Skeletal muscle tissue (tissue), 4 donors: ENCODE data around the gene KCNQ5. TPM values are rescaled to one million over a fixed set of nuclear protein-coding genes. Genes with fewer than 3 reads are reported as not detected.

Experiments
- H3K27ac ChIP-seq: one replicate; pipeline ENCODE4 v1.7.0; 2013; ENCODE audit warnings: mild to moderate bottlenecking, low read depth, low read length, inconsistent platforms
- H3K27me3 ChIP-seq, 3 donors: one replicate each; pipeline ENCODE4 v1.7.0; 2013; ENCODE audit warnings: low read length in 3 of 3; ENCODE audit not compliant: control insufficient read depth in 3 of 3, insufficient read depth in 3 of 3
- H3K36me3 ChIP-seq, 3 donors: one replicate each; pipeline ENCODE4 v1.7.0; 2013; ENCODE audit warnings: low read length in 3 of 3; ENCODE audit not compliant: control insufficient read depth in 3 of 3, insufficient read depth in 3 of 3
- H3K4me1 ChIP-seq, 3 donors: one replicate each; pipeline ENCODE4 v1.7.0; 2013; ENCODE audit warnings: low read length in 3 of 3, mild to moderate bottlenecking in 3 of 3; ENCODE audit not compliant: control insufficient read depth in 3 of 3, insufficient read depth in 3 of 3
- H3K4me3 ChIP-seq, 3 donors: one replicate each; pipeline ENCODE4 v1.7.0; 2013; ENCODE audit warnings: low read length in 3 of 3
- H3K9ac ChIP-seq, 3 donors: one replicate each; pipeline ENCODE4 v1.7.0; 2013; ENCODE audit warnings: low read length in 3 of 3, mild to moderate bottlenecking in 3 of 3, moderate library complexity in 2 of 3, low read depth in 1 of 3
- H3K9me3 ChIP-seq, 3 donors: one replicate each; pipeline ENCODE4 v1.7.0; 2013; ENCODE audit warnings: low read length in 3 of 3; ENCODE audit not compliant: control insufficient read depth in 3 of 3
- total RNA-seq: library from RNA; depleted of rRNA; stranded (reverse); fragments of >200 nt; gene quantifications from one replicate; pipeline ENCODE4 v1.2.3, GENCODE V29; 2014
- donor health status: Osteomylitis.

Gene KCNQ5
- total RNA-seq, 1 donor from 2014 or later: 0.52 TPM

- Histone ChIP-seq H3K36me3 (no peaks in the 10 kb centered on the region), H3K9me3 (no peaks in the 10 kb centered on the region), H3K4me3 (no peak overlapping the region), H3K4me1 (peaks cover 0 to 3% (median 0%) of the 10 kb centered on the region in 3 donors), H3K9ac (peak overlapping the region in 1 of 3 donors; percentile 3), H3K27ac (no peak overlapping the region), H3K27me3 (no peaks in the 10 kb centered on the region)
Measured at GRCh38 chr6:72636215-72636614, 14.4 kb downstream of the KCNQ5 start.

DNA sequence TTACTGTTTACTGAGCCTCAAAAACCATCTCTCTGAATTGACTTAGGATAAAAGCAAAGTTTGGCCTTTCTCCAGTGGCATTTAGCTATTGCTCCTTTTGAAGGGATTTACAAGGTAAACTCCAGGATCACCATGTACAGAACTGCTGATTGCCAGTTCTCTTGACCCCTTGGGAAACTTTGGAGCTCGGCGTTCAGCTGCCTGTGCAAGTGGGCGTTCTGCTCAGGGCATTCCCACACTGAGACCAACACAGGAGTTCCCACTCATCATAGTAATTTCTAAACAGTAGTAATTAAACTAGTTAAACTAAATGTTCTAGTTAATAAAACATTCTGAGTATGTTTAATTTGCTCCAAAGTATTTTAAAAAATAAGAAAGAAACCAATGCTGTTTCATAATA is 14.9 kb downstream of the KCNQ5 start:
- no peak overlapping the region for H3K4me3 ChIP-seq
- no peaks in the 10 kb centered on the region for H3K27me3 ChIP-seq
- no peak overlapping the region for H3K9ac ChIP-seq
- no peaks in the 10 kb centered on the region for H3K36me3 ChIP-seq
- peaks cover 0 to 3% (median 0%) of the 10 kb centered on the region in 3 donors for H3K4me1 ChIP-seq
- no peaks in the 10 kb centered on the region for H3K9me3 ChIP-seq
- no peak overlapping the region for H3K27ac ChIP-seq

DNA sequence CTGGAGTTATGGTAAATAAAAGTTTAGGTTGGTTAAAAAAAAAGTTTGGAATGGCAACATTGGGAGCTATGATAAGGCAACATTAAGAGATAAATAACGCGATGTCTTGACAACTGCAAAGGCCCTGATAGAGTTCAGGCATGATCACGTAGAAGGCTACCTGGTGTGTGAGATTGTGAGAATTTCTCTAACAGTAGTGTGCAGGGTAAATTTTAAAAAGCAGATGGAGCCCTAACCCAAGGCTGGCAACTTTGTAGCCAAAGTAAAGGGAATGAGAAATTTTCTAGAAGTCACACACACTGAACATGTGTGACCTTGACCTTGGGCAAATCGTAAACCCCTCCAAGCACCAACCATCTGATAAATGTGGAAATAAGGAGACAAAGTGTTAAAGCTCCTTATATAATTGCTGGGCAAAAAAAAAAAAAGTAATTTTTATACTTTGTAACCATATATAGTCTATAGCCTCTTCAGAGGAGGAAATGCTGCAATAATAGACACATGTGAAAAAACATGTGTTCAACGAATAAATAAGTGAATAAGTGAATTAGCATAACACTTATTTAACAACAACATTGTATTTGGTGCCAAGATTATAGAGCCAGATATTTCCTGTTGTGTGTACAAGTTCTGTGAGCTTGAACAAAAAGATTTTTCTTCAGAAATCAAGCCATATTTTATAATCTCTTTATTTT is 18.2 kb downstream of the KCNQ5 start:
- Histone ChIP-seq H3K27ac (no peak overlapping the region), H3K4me3 (no peak overlapping the region), H3K36me3 (no peaks in the 10 kb centered on the region), H3K4me1 (peaks cover 0 to 3% (median 0%) of the 10 kb centered on the region in 3 donors), H3K9me3 (no peaks in the 10 kb centered on the region), H3K9ac (no peak overlapping the region), H3K27me3 (no peaks in the 10 kb centered on the region)

GRCh38 chr6:72640615-72640930 is 18.7 kb downstream of the KCNQ5 start:
- H3K36me3 ChIP-seq: no peaks in the 10 kb centered on the region
- H3K4me3 ChIP-seq: no peak overlapping the region
- H3K9me3 ChIP-seq: no peaks in the 10 kb centered on the region
- peaks cover 0 to 3% (median 0%) of the 10 kb centered on the region in 3 donors for H3K4me1 ChIP-seq
- H3K9ac ChIP-seq: no peak overlapping the region
- no peaks in the 10 kb centered on the region for H3K27me3 ChIP-seq
- H3K27ac ChIP-seq: no peak overlapping the region

DNA sequence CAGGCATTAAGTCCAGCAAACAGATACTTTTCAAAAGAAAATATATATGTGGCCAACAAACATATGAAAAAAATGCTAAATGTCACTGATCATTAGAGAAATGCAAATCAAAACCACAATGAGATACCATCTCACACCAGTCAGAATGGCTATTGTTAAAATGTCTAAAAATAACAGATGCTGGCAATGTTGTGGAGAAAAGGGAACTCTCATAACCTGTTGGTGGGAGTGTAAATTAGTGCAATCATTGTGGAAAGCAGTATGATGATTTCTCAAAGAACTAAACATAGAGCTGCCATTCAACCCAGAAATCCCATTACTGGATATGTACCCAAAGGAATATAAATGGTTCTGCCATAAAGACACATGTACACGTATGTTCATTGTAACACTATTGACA is 20.6 kb downstream of the KCNQ5 start:
- Histone ChIP-seq H3K27ac (no peak overlapping the region), H3K9me3 (no peaks in the 10 kb centered on the region), H3K4me3 (no peak overlapping the region), H3K9ac (no peak overlapping the region), H3K36me3 (no peaks in the 10 kb centered on the region), H3K4me1 (peaks cover 0 to 3% (median 0%) of the 10 kb centered on the region in 3 donors), H3K27me3 (no peaks in the 10 kb centered on the region)

GRCh38 chr6:72643214-72643613 is 21.4 kb downstream of the KCNQ5 start:
- Histone ChIP-seq H3K27ac (no peak overlapping the region), H3K4me3 (no peak overlapping the region), H3K4me1 (peaks cover 0 to 3% (median 0%) of the 10 kb centered on the region in 3 donors), H3K9me3 (no peaks in the 10 kb centered on the region), H3K36me3 (no peaks in the 10 kb centered on the region), H3K27me3 (no peaks in the 10 kb centered on the region), H3K9ac (no peak overlapping the region)

DNA sequence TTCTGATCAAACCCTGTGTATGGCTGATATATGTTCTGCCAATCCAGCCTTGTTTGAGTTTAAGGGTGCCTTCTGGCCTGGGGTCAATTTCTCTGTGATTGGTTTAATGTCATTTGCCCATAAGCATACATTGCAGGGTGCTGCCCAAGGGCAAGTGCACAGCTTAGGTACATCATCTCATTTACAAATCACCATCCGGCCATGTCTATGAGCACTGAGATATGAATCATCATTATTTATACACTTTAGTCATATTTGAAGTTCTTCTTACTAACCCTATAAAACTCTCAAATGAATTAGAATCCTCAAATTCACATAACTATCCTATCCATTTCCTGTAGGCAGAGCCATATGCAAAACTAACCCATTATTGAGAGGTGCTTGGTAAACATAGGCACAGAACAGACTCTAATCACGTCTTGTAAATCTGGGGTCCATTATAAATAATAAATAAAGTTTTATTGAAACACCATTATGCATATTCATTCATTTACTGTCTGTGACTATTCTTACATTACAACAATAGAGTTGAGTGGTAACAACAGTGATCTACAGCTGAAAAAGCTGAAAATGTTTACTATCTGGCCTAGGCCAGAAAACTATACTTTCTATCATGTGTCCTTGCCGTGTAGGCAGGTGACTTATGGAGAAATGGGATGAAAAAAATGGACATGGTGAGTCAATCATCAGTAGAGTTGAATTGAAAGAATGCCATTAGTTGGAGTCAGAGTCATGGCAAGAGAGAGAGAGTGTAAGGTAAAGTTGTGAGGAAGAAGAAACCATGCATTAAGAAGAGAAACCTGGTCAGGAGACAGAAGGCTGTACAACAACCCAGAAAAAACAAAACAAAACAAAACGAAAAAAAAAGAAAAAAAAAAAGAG is 25.0 kb downstream of the KCNQ5 start:
- Histone ChIP-seq H3K27me3 (no peaks in the 10 kb centered on the region), H3K4me3 (no peak overlapping the region), H3K36me3 (no peaks in the 10 kb centered on the region)

GRCh38 chr6:72647489-72647888 is 25.6 kb downstream of the KCNQ5 start:
- Histone ChIP-seq H3K4me1 (peaks cover 4 to 6% (median 6%) of the 10 kb centered on the region in 3 donors), H3K27me3 (no peaks in the 10 kb centered on the region), H3K4me3 (no peak overlapping the region), H3K9ac (no peak overlapping the region), H3K27ac (no peak overlapping the region), H3K9me3 (no peaks in the 10 kb centered on the region), H3K36me3 (no peaks in the 10 kb centered on the region)

More for the DNA sequence above, 25.0 kb downstream of the KCNQ5 start:
- no peaks in the 10 kb centered on the region for H3K9me3 ChIP-seq
- H3K4me1 ChIP-seq: peaks cover 3 to 6% (median 4%) of the 10 kb centered on the region in 3 donors
- H3K9ac ChIP-seq: no peak overlapping the region
- H3K27ac ChIP-seq: no peak overlapping the region

DNA sequence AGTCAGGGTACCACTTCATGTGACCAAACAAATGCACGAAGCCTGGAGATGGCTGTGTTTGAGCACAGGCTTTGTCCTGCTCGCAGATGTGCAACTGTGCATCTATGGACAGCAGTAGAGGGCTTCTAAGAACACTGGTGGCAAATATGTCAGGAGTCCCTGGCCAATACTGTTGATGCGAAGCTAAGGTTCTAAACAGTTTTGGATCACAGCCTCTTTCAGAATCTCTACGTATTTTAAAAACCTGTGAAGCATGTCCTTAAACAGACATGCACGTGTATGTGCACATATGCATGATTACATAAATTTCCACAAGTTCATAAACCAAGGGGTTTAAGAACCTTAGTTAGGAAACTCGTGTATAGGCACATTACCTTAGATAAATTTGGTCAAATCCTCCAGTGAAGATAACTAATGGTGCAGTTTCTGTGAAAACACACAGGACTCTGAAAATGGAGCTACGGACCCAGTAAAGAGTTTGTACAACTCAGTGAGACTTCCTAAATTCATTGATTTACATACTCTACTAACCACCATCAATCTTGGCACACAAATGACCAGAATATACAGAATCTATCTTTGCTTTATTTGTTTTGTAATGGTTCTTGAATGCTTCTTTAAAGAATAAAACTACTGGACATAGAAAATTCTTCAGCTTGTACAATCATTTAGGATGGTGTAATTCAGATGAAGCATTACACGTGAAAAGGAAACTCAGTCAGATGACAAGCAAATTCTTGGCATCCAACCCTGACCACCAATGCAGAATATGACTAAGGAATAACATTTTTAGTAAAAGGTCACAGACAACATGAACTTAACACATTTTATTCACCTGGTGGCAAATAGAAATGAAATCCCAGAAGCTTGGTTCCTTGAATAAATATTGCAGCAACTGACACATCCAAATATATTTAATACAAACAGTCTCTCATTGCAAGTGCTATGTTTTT is 27.4 kb downstream of the KCNQ5 start:
- Histone ChIP-seq H3K9ac (no peak overlapping the region), H3K27me3 (no peaks in the 10 kb centered on the region), H3K27ac (no peak overlapping the region), H3K4me3 (no peak overlapping the region), H3K4me1 (peaks cover 4 to 10% (median 6%) of the 10 kb centered on the region in 3 donors), H3K36me3 (no peaks in the 10 kb centered on the region), H3K9me3 (no peaks in the 10 kb centered on the region)
